PFSK-1 (cell line): Measurements from ENCODE around the gene PON3.

Experiments
- FOXP2 ChIP-seq: optimal IDR thresholded peaks from 2 replicates; pipeline ENCODE3; 2011; ENCODE audit warnings: borderline replicate concordance, control low read depth, inconsistent platforms; ENCODE audit not compliant: insufficient read depth; ENCODE audit errors: extremely low read length, extremely low read depth
- POLR2AphosphoS5 ChIP-seq: IDR thresholded peaks from 2 replicates; pipeline ENCODE4 v1.6.1; 2012; ENCODE audit warnings: low read depth, mild to moderate bottlenecking, control low read depth, low read length, moderate library complexity
- SIN3A ChIP-seq: IDR thresholded peaks from 2 replicates; pipeline ENCODE4 v1.6.1; 2012; ENCODE audit warnings: mild to moderate bottlenecking, low read length, moderate library complexity, borderline replicate concordance; ENCODE audit not compliant: insufficient read depth
- TAF1 ChIP-seq: IDR thresholded peaks from 2 replicates; pipeline ENCODE4 v1.6.1; 2012; ENCODE audit warnings: low read length, control low read depth, borderline replicate concordance; ENCODE audit not compliant: insufficient read depth
- TF ChIP-seq, protein P1 (sequence below), 2 experiments: IDR thresholded peaks; 2 replicates each; pipeline versions ENCODE4 v1.6.1 to v1.8.0; 2011 to 2012; ENCODE audit warnings: low read depth in 2 of 2, low read length in 2 of 2, control low read depth in 1 of 2, inconsistent platforms in 1 of 2, mild to moderate bottlenecking in 1 of 2, moderate library complexity in 1 of 2; ENCODE audit not compliant: insufficient read depth in 1 of 2

PON3 gene

DNA sequence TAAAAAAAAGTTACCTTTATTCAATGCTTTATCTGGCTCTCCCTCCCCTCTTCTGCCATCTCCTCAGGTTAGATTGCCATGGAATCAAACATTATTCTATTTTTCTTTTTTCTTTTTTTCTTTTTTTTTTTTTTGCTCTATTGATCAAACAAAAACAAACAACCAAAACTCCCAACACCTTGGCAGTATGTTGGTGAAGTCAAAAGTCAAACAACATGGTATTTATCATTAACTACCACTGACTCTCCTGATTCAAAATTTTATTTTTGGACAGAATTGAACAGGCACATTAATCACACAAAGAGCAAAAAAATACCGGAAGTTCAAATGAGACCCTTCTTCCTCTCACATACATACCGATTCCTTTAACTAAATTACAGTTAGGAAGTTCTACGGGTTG is 78.2 kb downstream of the PON3 start:
- TF ChIP-seq, protein P1, sequence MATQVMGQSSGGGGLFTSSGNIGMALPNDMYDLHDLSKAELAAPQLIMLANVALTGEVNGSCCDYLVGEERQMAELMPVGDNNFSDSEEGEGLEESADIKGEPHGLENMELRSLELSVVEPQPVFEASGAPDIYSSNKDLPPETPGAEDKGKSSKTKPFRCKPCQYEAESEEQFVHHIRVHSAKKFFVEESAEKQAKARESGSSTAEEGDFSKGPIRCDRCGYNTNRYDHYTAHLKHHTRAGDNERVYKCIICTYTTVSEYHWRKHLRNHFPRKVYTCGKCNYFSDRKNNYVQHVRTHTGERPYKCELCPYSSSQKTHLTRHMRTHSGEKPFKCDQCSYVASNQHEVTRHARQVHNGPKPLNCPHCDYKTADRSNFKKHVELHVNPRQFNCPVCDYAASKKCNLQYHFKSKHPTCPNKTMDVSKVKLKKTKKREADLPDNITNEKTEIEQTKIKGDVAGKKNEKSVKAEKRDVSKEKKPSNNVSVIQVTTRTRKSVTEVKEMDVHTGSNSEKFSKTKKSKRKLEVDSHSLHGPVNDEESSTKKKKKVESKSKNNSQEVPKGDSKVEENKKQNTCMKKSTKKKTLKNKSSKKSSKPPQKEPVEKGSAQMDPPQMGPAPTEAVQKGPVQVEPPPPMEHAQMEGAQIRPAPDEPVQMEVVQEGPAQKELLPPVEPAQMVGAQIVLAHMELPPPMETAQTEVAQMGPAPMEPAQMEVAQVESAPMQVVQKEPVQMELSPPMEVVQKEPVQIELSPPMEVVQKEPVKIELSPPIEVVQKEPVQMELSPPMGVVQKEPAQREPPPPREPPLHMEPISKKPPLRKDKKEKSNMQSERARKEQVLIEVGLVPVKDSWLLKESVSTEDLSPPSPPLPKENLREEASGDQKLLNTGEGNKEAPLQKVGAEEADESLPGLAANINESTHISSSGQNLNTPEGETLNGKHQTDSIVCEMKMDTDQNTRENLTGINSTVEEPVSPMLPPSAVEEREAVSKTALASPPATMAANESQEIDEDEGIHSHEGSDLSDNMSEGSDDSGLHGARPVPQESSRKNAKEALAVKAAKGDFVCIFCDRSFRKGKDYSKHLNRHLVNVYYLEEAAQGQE (IDR thresholded peaks at IDR 0.05; ENCODE audit: insufficient read depth in 1 of 2, low read depth in 2 of 2, low read length in 2 of 2) = no peak
- TF ChIP-seq TAF1 = no peak
- TF ChIP-seq POLR2AphosphoS5 = no peak
- TF ChIP-seq SIN3A = no peak
- TF ChIP-seq FOXP2 = no peak

DNA sequence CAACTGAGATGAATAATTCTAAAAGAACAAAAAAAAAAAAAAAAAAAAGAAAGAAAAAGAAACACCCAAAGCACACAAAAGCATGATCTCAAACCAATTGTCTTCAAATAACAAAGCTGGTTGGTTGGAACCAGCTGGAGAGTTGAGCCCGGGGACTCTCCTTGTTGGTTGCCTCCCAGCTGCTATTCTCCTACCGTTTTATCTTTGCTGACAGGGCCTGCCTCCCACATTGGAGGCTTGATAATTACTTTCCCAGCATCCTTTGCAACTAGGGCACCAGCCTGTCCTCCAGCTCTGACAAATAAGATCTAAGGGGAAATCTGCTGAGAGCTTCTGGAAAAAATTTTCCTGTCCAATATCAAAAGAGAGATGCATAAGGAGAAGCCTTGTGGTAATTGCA is 78.6 kb downstream of the PON3 start:
- no peak for TF ChIP-seq FOXP2
- TF ChIP-seq POLR2AphosphoS5 = no peak
- TF ChIP-seq, protein P1 (IDR thresholded peaks at IDR 0.05; ENCODE audit: insufficient read depth in 1 of 2, low read depth in 2 of 2, low read length in 2 of 2) = no peak
- no peak for TF ChIP-seq TAF1
- no peak for TF ChIP-seq SIN3A

DNA sequence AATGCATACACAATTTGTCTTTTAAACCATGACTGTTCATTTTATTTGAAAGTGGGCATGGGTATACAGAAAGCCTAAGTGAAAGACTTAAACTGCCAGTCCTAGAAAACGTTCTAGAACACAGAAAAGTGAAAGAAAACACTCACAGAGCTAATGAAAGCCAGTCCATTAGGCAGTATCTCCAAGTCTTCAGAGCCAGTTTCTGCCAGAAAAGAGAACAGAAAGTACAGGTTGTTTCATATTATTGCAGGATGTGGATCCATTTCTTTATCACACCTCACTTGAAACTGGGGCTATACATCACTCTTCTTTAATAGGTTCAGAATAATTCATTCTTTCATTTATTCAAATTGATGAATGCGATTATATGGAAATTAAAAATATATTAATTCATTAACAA is 79.6 kb downstream of the PON3 start:
- TF ChIP-seq, protein P1 (IDR thresholded peaks at IDR 0.05; ENCODE audit: insufficient read depth in 1 of 2, low read depth in 2 of 2, low read length in 2 of 2) = no peak
- TF ChIP-seq TAF1 = no peak
- no peak for TF ChIP-seq FOXP2
- no peak for TF ChIP-seq POLR2AphosphoS5
- TF ChIP-seq SIN3A = no peak

DNA sequence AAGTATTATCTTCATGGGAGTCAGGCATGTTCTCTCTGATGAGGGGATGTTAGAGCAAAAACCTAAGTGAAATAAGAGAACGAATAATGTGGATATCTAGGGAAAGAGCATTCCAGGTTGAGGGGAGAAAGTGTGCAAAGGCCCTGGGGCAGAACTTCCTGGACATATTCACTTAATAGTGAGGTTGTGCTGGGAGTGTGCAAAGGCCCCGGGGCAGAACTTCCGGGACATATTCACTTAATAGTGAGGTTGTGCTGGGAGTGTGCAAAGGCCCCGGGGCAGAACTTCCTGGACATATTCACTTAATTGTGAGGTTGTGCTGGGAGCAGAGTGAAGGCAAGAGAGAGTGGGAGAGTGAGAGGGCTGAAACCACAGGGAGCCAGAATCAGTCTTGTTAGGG is 83.6 kb downstream of the PON3 start:
- TF ChIP-seq FOXP2 (no peak), POLR2AphosphoS5 (no peak), TAF1 (no peak), SIN3A (no peak)
- TF ChIP-seq, protein P1 (IDR thresholded peaks at IDR 0.05; ENCODE audit: insufficient read depth in 1 of 2, low read depth in 2 of 2, low read length in 2 of 2) = no peak

DNA sequence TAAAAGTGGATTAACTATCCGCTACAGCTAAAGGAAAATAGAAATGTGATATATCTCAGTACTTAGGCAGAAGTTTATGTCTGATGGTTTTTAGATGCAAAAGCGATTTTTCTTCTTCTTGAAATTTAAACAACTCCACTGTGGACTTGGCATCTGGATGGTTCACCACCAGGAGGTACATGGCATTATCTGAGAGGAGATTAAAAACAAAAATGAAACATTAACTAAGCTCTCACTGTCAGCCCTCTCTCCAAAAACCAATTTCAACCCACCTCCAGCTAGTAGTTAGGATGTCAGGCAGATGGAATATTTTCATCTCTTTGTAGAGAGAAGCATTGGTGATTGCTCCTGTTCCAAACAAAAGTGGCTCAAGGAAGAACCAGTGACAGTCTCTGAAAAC is 84.8 kb downstream of the PON3 start:
- TF ChIP-seq, protein P1 (IDR thresholded peaks at IDR 0.05; ENCODE audit: insufficient read depth in 1 of 2, low read depth in 2 of 2, low read length in 2 of 2) = no peak
- TF ChIP-seq TAF1 = no peak
- TF ChIP-seq SIN3A = no peak
- TF ChIP-seq POLR2AphosphoS5 = no peak
- no peak for TF ChIP-seq FOXP2
